Measurements from ENCODE around the gene MELTF.

The MELTF gene

GRCh38 chr3:196995646-196996355 is 33.8 kb downstream of the MELTF start:
- no peaks in the 10 kb centered on the region for H3K36me3 ChIP-seq
- no peak overlapping the region for H3K27ac ChIP-seq
- no peaks in the 10 kb centered on the region for H3K4me1 ChIP-seq (ENCODE audit: control insufficient read depth in 1 of 2, insufficient read depth in 1 of 2, low read depth in 1 of 2, low read length in 1 of 2)
- H3K27me3 ChIP-seq = no peaks in the 10 kb centered on the region
- H3K9me3 ChIP-seq = no peaks in the 10 kb centered on the region
- H3K4me3 ChIP-seq (ENCODE audit: low read depth in 1 of 2, low read length in 1 of 2) = no peak overlapping the region
- TF ChIP-seq CTCF (IDR thresholded peaks at IDR 0.05) = no peak

- H3K27me3 ChIP-seq = no peaks in the 10 kb centered on the region
- no peak overlapping the region for H3K4me3 ChIP-seq (ENCODE audit: low read depth in 1 of 2, low read length in 1 of 2)
- no peak for TF ChIP-seq CTCF (IDR thresholded peaks at IDR 0.05)
- no peaks in the 10 kb centered on the region for H3K4me1 ChIP-seq (ENCODE audit: control insufficient read depth in 1 of 2, insufficient read depth in 1 of 2, low read depth in 1 of 2, low read length in 1 of 2)
- H3K36me3 ChIP-seq = no peaks in the 10 kb centered on the region
- H3K9me3 ChIP-seq = no peaks in the 10 kb centered on the region
- H3K27ac ChIP-seq = no peak overlapping the region
These were observed 34.6 kb downstream of the MELTF start for GRCh38 chr3:196995027-196995426.

- Histone ChIP-seq H3K27me3 (no peaks in the 10 kb centered on the region), H3K9me3 (no peaks in the 10 kb centered on the region), H3K36me3 (no peaks in the 10 kb centered on the region), H3K4me1 (ENCODE audit: control insufficient read depth in 1 of 2, insufficient read depth in 1 of 2, low read depth in 1 of 2, low read length in 1 of 2) (no peaks in the 10 kb centered on the region), H3K27ac (no peak overlapping the region), H3K4me3 (ENCODE audit: low read depth in 1 of 2, low read length in 1 of 2) (no peak overlapping the region)
- no peak for TF ChIP-seq CTCF (IDR thresholded peaks at IDR 0.05)
These were observed 35.6 kb downstream of the MELTF start for GRCh38 chr3:196994056-196994455.

GRCh38 chr3:196992461-196993065 is 37.1 kb downstream of the MELTF start:
- no peaks in the 10 kb centered on the region for H3K9me3 ChIP-seq
- H3K4me1 ChIP-seq (ENCODE audit: control insufficient read depth in 1 of 2, insufficient read depth in 1 of 2, low read depth in 1 of 2, low read length in 1 of 2) = no peaks in the 10 kb centered on the region
- TF ChIP-seq CTCF (IDR thresholded peaks at IDR 0.05) = no peak
- H3K4me3 ChIP-seq (ENCODE audit: low read depth in 1 of 2, low read length in 1 of 2) = no peak overlapping the region
- H3K27ac ChIP-seq = no peak overlapping the region
- no peaks in the 10 kb centered on the region for H3K27me3 ChIP-seq
- H3K36me3 ChIP-seq = no peaks in the 10 kb centered on the region

GRCh38 chr3:196991581-196992460 is 37.8 kb downstream of the MELTF start:
- no peak overlapping the region for H3K4me3 ChIP-seq (ENCODE audit: low read depth in 1 of 2, low read length in 1 of 2)
- H3K4me1 ChIP-seq (ENCODE audit: control insufficient read depth in 1 of 2, insufficient read depth in 1 of 2, low read depth in 1 of 2, low read length in 1 of 2) = no peaks in the 10 kb centered on the region
- no peak overlapping the region for H3K27ac ChIP-seq
- H3K9me3 ChIP-seq = no peaks in the 10 kb centered on the region
- H3K27me3 ChIP-seq = no peaks in the 10 kb centered on the region
- no peaks in the 10 kb centered on the region for H3K36me3 ChIP-seq
- TF ChIP-seq CTCF (IDR thresholded peaks at IDR 0.05) = no peak

Measured in neutrophil (primary cell).